ENCODE data around the gene POLR1E. TPM values are rescaled to one million over a fixed set of nuclear protein-coding genes. Genes with fewer than 3 reads are reported as not detected.

POLR1E gene
- total and polyA plus RNA-seq, 4 donors = 4.9 to 25.5 (median 14.4) TPM

DNA sequence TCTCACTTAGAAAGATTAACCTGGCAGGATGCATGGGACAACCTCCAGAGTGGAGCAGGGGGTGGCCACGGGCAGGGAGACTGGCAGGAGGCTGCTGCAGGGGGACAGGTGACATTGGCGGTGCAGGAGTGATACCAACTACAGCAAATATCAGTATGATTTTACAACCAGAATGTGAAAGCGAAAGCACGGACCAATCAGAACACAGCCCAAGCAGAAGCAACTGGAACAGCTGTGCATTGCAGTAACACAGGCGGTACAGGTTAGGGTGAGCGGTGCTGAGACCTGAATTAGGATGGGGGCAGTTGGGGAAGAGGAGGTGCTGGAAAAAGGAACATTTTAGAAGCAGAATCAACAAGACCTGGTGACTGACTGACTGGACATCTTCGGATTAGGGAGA lies 29.3 kb downstream of the POLR1E start:
- TF ChIP-seq RAD21 (IDR thresholded peaks at IDR 0.05) = no peak
- no peak for TF ChIP-seq FOXA1 (IDR thresholded peaks at IDR 0.05)
- TF ChIP-seq, protein P1, sequence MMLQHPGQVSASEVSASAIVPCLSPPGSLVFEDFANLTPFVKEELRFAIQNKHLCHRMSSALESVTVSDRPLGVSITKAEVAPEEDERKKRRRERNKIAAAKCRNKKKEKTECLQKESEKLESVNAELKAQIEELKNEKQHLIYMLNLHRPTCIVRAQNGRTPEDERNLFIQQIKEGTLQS (IDR thresholded peaks at IDR 0.05) = no peak
- no peak for TF ChIP-seq GABPA (IDR thresholded peaks at IDR 0.05 in 1 of 2, conservative IDR thresholded peaks at IDR 0.05 in 1 of 2)
- TF ChIP-seq FOXA2 (IDR thresholded peaks at IDR 0.05) = no peak
- TF ChIP-seq YY1 (IDR thresholded peaks at IDR 0.05) = no peak
- TF ChIP-seq HNF4G (IDR thresholded peaks at IDR 0.05) = no peak
- TF ChIP-seq SP1 (IDR thresholded peaks at IDR 0.05) = no peak
- TF ChIP-seq, protein P2, sequence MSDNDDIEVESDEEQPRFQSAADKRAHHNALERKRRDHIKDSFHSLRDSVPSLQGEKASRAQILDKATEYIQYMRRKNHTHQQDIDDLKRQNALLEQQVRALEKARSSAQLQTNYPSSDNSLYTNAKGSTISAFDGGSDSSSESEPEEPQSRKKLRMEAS (IDR thresholded peaks at IDR 0.05) = no peak
- TF ChIP-seq, protein P3, sequence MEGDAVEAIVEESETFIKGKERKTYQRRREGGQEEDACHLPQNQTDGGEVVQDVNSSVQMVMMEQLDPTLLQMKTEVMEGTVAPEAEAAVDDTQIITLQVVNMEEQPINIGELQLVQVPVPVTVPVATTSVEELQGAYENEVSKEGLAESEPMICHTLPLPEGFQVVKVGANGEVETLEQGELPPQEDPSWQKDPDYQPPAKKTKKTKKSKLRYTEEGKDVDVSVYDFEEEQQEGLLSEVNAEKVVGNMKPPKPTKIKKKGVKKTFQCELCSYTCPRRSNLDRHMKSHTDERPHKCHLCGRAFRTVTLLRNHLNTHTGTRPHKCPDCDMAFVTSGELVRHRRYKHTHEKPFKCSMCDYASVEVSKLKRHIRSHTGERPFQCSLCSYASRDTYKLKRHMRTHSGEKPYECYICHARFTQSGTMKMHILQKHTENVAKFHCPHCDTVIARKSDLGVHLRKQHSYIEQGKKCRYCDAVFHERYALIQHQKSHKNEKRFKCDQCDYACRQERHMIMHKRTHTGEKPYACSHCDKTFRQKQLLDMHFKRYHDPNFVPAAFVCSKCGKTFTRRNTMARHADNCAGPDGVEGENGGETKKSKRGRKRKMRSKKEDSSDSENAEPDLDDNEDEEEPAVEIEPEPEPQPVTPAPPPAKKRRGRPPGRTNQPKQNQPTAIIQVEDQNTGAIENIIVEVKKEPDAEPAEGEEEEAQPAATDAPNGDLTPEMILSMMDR (IDR thresholded peaks at IDR 0.05; ENCODE audit: low read depth, low read length, missing input control) = no peak
- TF ChIP-seq JUND (IDR thresholded peaks at IDR 0.05) = no peak
- TF ChIP-seq, protein P4, sequence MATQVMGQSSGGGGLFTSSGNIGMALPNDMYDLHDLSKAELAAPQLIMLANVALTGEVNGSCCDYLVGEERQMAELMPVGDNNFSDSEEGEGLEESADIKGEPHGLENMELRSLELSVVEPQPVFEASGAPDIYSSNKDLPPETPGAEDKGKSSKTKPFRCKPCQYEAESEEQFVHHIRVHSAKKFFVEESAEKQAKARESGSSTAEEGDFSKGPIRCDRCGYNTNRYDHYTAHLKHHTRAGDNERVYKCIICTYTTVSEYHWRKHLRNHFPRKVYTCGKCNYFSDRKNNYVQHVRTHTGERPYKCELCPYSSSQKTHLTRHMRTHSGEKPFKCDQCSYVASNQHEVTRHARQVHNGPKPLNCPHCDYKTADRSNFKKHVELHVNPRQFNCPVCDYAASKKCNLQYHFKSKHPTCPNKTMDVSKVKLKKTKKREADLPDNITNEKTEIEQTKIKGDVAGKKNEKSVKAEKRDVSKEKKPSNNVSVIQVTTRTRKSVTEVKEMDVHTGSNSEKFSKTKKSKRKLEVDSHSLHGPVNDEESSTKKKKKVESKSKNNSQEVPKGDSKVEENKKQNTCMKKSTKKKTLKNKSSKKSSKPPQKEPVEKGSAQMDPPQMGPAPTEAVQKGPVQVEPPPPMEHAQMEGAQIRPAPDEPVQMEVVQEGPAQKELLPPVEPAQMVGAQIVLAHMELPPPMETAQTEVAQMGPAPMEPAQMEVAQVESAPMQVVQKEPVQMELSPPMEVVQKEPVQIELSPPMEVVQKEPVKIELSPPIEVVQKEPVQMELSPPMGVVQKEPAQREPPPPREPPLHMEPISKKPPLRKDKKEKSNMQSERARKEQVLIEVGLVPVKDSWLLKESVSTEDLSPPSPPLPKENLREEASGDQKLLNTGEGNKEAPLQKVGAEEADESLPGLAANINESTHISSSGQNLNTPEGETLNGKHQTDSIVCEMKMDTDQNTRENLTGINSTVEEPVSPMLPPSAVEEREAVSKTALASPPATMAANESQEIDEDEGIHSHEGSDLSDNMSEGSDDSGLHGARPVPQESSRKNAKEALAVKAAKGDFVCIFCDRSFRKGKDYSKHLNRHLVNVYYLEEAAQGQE (IDR thresholded peaks at IDR 0.05) = no peak
- no peak for TF ChIP-seq TAF1 (conservative IDR thresholded peaks at IDR 0.05)
- TF ChIP-seq HNF4A (conservative IDR thresholded peaks at IDR 0.05) = no peak
- H3K36me3 ChIP-seq (ENCODE audit: control insufficient read depth in 4 of 4, insufficient read depth in 3 of 4, low read depth in 1 of 4, low read length in 3 of 4) = peaks cover 0 to 6% (median 4%) of the 10 kb centered on the region in 4 donors
- H3K9me3 ChIP-seq (ENCODE audit: control insufficient read depth in 4 of 4, low read length in 3 of 4) = no peaks in the 10 kb centered on the region
- no peaks in the 10 kb centered on the region for H3K27me3 ChIP-seq (ENCODE audit: control insufficient read depth in 4 of 4, insufficient read depth in 4 of 4, low read length in 3 of 4)
- H3K9ac ChIP-seq (ENCODE audit: low read depth in 1 of 2, low read length in 2 of 2) = no peak overlapping the region
- H3K4me3 ChIP-seq (ENCODE audit: low read depth in 1 of 3, low read length in 3 of 3) = no peak overlapping the region
- WGBS = 89% methylated on average over 7 of the region's 7 CpGs
- H3K4me1 ChIP-seq (ENCODE audit: control insufficient read depth in 4 of 4, insufficient read depth in 4 of 4, low read length in 3 of 4) = no peaks in the 10 kb centered on the region
- DNase-seq (ENCODE audit: low spot score) = no peak
- no peak overlapping the region for H3K27ac ChIP-seq (ENCODE audit: low read depth in 1 of 2, low read length in 2 of 2)

DNA sequence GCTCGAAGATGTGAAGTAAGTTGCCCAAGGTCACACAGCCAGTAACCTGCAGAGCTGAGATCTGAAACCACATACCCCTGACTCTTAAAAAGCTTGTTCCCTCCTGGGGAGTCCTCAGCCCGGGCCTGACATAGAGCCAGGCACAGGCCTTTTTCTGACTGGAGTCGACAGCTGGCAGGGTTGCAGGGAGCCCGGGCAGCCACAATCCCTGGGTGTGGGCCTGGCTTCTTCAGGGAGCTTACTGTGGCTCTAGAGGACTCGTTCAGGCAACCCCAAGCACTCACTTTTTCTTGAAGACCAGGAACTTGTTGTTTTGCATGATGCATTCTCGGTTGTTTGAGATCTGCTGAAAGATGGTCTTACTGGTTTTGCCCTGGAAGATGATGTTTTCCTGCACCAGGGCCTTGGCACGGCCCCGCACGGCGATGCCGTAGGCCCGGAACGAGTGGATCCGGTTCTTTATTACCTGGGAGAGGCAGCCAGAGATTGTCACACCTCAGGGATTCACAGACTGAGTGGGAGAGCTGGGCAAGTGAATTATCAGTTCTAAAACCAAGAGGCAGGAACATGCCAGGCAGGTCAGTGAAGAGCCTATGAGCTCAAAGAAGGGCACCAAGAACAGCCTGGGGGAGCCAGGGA lies 30.0 kb downstream of the POLR1E start:
- Histone ChIP-seq H3K9ac (ENCODE audit: low read depth in 1 of 2, low read length in 2 of 2) (no peak overlapping the region), H3K4me1 (ENCODE audit: control insufficient read depth in 4 of 4, insufficient read depth in 4 of 4, low read length in 3 of 4) (no peaks in the 10 kb centered on the region), H3K27ac (ENCODE audit: low read depth in 1 of 2, low read length in 2 of 2) (no peak overlapping the region), H3K36me3 (ENCODE audit: control insufficient read depth in 4 of 4, insufficient read depth in 3 of 4, low read depth in 1 of 4, low read length in 3 of 4) (peaks cover 0 to 6% (median 4%) of the 10 kb centered on the region in 4 donors), H3K4me3 (ENCODE audit: low read depth in 1 of 3, low read length in 3 of 3) (no peak overlapping the region), H3K27me3 (ENCODE audit: control insufficient read depth in 4 of 4, insufficient read depth in 4 of 4, low read length in 3 of 4) (no peaks in the 10 kb centered on the region), H3K9me3 (ENCODE audit: control insufficient read depth in 4 of 4, low read length in 3 of 4) (no peaks in the 10 kb centered on the region)
- WGBS = 95% methylated on average over 14 of the region's 14 CpGs
- no peak for DNase-seq (ENCODE audit: low spot score)
- no peak for TF ChIP-seq HNF4A (conservative IDR thresholded peaks at IDR 0.05)
- TF ChIP-seq RXRA (IDR thresholded peaks at IDR 0.05) = no peak
- TF ChIP-seq, protein P5, sequence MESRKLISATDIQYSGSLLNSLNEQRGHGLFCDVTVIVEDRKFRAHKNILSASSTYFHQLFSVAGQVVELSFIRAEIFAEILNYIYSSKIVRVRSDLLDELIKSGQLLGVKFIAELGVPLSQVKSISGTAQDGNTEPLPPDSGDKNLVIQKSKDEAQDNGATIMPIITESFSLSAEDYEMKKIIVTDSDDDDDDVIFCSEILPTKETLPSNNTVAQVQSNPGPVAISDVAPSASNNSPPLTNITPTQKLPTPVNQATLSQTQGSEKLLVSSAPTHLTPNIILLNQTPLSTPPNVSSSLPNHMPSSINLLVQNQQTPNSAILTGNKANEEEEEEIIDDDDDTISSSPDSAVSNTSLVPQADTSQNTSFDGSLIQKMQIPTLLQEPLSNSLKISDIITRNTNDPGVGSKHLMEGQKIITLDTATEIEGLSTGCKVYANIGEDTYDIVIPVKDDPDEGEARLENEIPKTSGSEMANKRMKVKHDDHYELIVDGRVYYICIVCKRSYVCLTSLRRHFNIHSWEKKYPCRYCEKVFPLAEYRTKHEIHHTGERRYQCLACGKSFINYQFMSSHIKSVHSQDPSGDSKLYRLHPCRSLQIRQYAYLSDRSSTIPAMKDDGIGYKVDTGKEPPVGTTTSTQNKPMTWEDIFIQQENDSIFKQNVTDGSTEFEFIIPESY (IDR thresholded peaks at IDR 0.05) = no peak
